ENCODE results near the gene ZDHHC14.

The ZDHHC14 gene

DNA sequence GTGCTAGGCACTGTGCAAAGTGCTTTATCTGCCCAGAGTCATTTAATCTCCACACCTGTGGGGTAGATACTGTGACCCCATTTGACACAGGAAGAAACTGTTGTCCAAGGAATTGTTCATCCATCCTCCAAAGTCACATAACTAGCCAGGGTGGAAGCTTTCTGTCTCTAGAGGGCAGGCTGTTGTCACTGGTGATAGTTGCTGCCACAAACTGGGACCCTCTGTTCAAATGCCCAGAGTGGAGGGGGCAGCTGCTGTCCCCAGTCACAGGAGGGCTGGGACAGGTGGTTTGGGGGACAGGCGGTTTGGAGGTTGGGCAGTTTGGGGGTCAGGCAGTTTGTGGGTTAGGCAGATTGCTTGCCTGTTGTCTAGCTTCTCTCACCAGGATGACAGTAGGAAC is 41.6 kb upstream of the ZDHHC14 start:
- Histone ChIP-seq H3K9me2 (replicated peaks; ENCODE audit: insufficient read depth, low read length) (no peaks in the 10 kb centered on the region), H3K36me3 (ENCODE audit: low read length) (no peaks in the 10 kb centered on the region)

DNA sequence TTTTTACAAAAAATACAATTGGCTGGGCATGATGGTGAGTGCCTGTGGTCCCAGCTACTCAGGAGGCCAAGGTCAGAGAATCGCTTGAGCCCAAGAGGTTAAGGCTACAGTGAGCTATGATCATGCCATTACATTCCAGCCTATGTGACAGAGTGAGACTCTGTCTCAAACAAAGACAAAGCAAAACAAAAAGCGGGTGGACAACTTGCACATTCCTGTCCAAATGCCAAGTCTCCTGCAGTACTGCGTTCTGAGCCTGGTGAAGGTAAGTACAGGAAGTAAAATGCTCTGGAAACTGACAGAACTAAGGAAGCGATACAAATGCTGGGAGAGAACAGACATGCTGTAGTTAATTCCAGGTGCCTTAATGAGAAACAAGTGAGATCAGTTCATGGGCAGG is 37.3 kb upstream of the ZDHHC14 start:
- no peaks in the 10 kb centered on the region for H3K36me3 ChIP-seq (ENCODE audit: low read length)
- H4K20me1 ChIP-seq (ENCODE audit: low read depth, low read length), result no peaks in the 10 kb centered on the region
- no peak overlapping the region for H3K4me2 ChIP-seq (ENCODE audit: low read depth, low read length, poor library complexity, severe bottlenecking)
- no peak overlapping the region for H3K27ac ChIP-seq (ENCODE audit: low read depth, low read length)
- no peak overlapping the region for H3K4me3 ChIP-seq (ENCODE audit: insufficient read depth, low read length, poor library complexity, severe bottlenecking)
- TF ChIP-seq EZH2phosphoT487 (conservative IDR thresholded peaks at IDR 0.05; ENCODE audit: low read length) (no peak), CTCF (IDR thresholded peaks at IDR 0.05; ENCODE audit: insufficient read depth, low read length, poor library complexity, severe bottlenecking) (no peak)
- no peak overlapping the region for H2AFZ ChIP-seq (ENCODE audit: low read depth, low read length, severe bottlenecking)
- no peaks in the 10 kb centered on the region for H3K9me3 ChIP-seq (ENCODE audit: insufficient read depth, low read length)
- no peaks in the 10 kb centered on the region for H3K9me2 ChIP-seq (replicated peaks; ENCODE audit: insufficient read depth, low read length)
- no peaks in the 10 kb centered on the region for H3K27me3 ChIP-seq (ENCODE audit: low read length)
- no peaks in the 10 kb centered on the region for H3K79me2 ChIP-seq (ENCODE audit: insufficient read depth, low read length)
- no peaks in the 10 kb centered on the region for H3F3A ChIP-seq (ENCODE audit: insufficient read depth)
- H3K9ac ChIP-seq (ENCODE audit: low read length), result no peak overlapping the region

More for the DNA sequence above, 41.6 kb upstream of the ZDHHC14 start:
- Histone ChIP-seq H3K4me3 (ENCODE audit: insufficient read depth, low read length, poor library complexity, severe bottlenecking) (no peak overlapping the region), H3K9me3 (ENCODE audit: insufficient read depth, low read length) (no peaks in the 10 kb centered on the region), H3K27me3 (ENCODE audit: low read length) (no peaks in the 10 kb centered on the region), H4K20me1 (ENCODE audit: low read depth, low read length) (no peaks in the 10 kb centered on the region), H3K27ac (ENCODE audit: low read depth, low read length) (no peak overlapping the region), H2AFZ (ENCODE audit: low read depth, low read length, severe bottlenecking) (no peak overlapping the region), H3F3A (ENCODE audit: insufficient read depth) (no peaks in the 10 kb centered on the region), H3K9ac (ENCODE audit: low read length) (no peak overlapping the region), H3K79me2 (ENCODE audit: insufficient read depth, low read length) (no peaks in the 10 kb centered on the region), H3K4me2 (ENCODE audit: low read depth, low read length, poor library complexity, severe bottlenecking) (no peak overlapping the region)
- TF ChIP-seq CTCF (IDR thresholded peaks at IDR 0.05; ENCODE audit: insufficient read depth, low read length, poor library complexity, severe bottlenecking) (no peak), EZH2phosphoT487 (conservative IDR thresholded peaks at IDR 0.05; ENCODE audit: low read length) (no peak)

GRCh38 chr6:157346373-157346772 is 34.6 kb upstream of the ZDHHC14 start:
- Histone ChIP-seq H3K27ac (ENCODE audit: low read depth, low read length) (no peak overlapping the region), H3K36me3 (ENCODE audit: low read length) (no peaks in the 10 kb centered on the region), H3K9ac (ENCODE audit: low read length) (no peak overlapping the region), H3K79me2 (ENCODE audit: insufficient read depth, low read length) (no peaks in the 10 kb centered on the region), H4K20me1 (ENCODE audit: low read depth, low read length) (no peaks in the 10 kb centered on the region), H3F3A (ENCODE audit: insufficient read depth) (no peaks in the 10 kb centered on the region), H3K4me2 (ENCODE audit: low read depth, low read length, poor library complexity, severe bottlenecking) (no peak overlapping the region), H2AFZ (ENCODE audit: low read depth, low read length, severe bottlenecking) (no peak overlapping the region), H3K4me3 (ENCODE audit: insufficient read depth, low read length, poor library complexity, severe bottlenecking) (no peak overlapping the region), H3K27me3 (ENCODE audit: low read length) (no peaks in the 10 kb centered on the region), H3K9me2 (replicated peaks; ENCODE audit: insufficient read depth, low read length) (no peaks in the 10 kb centered on the region), H3K9me3 (ENCODE audit: insufficient read depth, low read length) (no peaks in the 10 kb centered on the region)
- TF ChIP-seq EZH2phosphoT487 (conservative IDR thresholded peaks at IDR 0.05; ENCODE audit: low read length) (no peak), CTCF (IDR thresholded peaks at IDR 0.05; ENCODE audit: insufficient read depth, low read length, poor library complexity, severe bottlenecking) (no peak)
